NT2/D1 (cell line): ENCODE results near the gene SSTR3.

Source experiments
- SUZ12 ChIP-seq: IDR thresholded peaks from 2 replicates; pipeline ENCODE4 v1.6.1; 2011; ENCODE audit not compliant: insufficient read length, insufficient read depth; ENCODE audit errors: extremely low read depth
- ZNF274 ChIP-seq: IDR thresholded peaks from 2 replicates; pipeline ENCODE4 v1.6.1; 2011; ENCODE audit warnings: mild to moderate bottlenecking, low read depth, low read length

- TF ChIP-seq SUZ12 = no peak
- TF ChIP-seq ZNF274 = no peak
Measured at GRCh38 chr22:37169947-37170688, 42.2 kb downstream of the SSTR3 start.
